Mesothelial cell of epicardium (in vitro differentiated cells): ENCODE data around the gene ANKRD29. TPM values are rescaled to one million over a fixed set of nuclear protein-coding genes. Genes with fewer than 3 reads are reported as not detected.

Experiments
- DNase-seq, 2 experiments: peaks; one replicate each; pipeline ENCODE4 v3.0.0; 2021; ENCODE audit warnings: low spot score in 2 of 2; ENCODE audit not compliant: unreplicated experiment in 2 of 2
- H3K27ac Mint-ChIP-seq: 2 replicates; pipeline ENCODE4 v1.8.0; 2021; ENCODE audit warnings: mixed read lengths
- H3K27me3 Mint-ChIP-seq: 2 replicates; pipeline ENCODE4 v1.8.0; 2021; ENCODE audit warnings: low read depth, mixed read lengths
- H3K36me3 Mint-ChIP-seq: 2 replicates; pipeline ENCODE4 v1.8.0; 2021; ENCODE audit warnings: mixed read lengths
- H3K4me1 Mint-ChIP-seq: 2 replicates; pipeline ENCODE4 v1.8.0; 2021; ENCODE audit warnings: mixed read lengths
- H3K4me3 Mint-ChIP-seq: 2 replicates; pipeline ENCODE4 v1.8.0; 2021; ENCODE audit warnings: mild to moderate bottlenecking, moderate library complexity, mixed read lengths
- H3K9me3 Mint-ChIP-seq: 2 replicates; pipeline ENCODE4 v1.8.0; 2021; ENCODE audit warnings: mixed read lengths
- CTCF ChIP-seq: fragments of 200-600 bp; sonication (generic); IDR thresholded peaks from one replicate; pipeline ENCODE4 v1.5.0; 2021; ENCODE audit warnings: antibody characterized with exemption; ENCODE audit not compliant: unreplicated experiment
- total RNA-seq: library from RNA; stranded (reverse); gene quantifications from 3 replicates; pipeline ENCODE4 v1.2.1, GENCODE V29; 2021

Gene ANKRD29
- total RNA-seq, 1 donor from 2014 or later = 2.3 TPM

- no peak for DNase-seq
- Mint-ChIP-seq H3K27me3 (peaks cover 16% of the 10 kb centered on the region), H3K9me3 (no peaks in the 10 kb centered on the region), H3K4me3 (no peak overlapping the region), H3K4me1 (peaks cover 6% of the 10 kb centered on the region), H3K27ac (no peak overlapping the region), H3K36me3 (no peaks in the 10 kb centered on the region)
- no peak for TF ChIP-seq CTCF
Measured at GRCh38 chr18:23701544-23702064, 38.9 kb upstream of the ANKRD29 start.

- Mint-ChIP-seq H3K27me3 (peaks cover 16% of the 10 kb centered on the region), H3K9me3 (no peaks in the 10 kb centered on the region), H3K27ac (no peak overlapping the region), H3K4me1 (peaks cover 6% of the 10 kb centered on the region), H3K36me3 (no peaks in the 10 kb centered on the region), H3K4me3 (no peak overlapping the region)
- no peak for TF ChIP-seq CTCF
- no peak for DNase-seq
Measured at GRCh38 chr18:23701017-23701416, 38.3 kb upstream of the ANKRD29 start.

GRCh38 chr18:23694637-23695430 lies 32.1 kb upstream of the ANKRD29 start:
- Mint-ChIP-seq H3K9me3 (no peaks in the 10 kb centered on the region), H3K27ac (no peak overlapping the region), H3K4me1 (peaks cover 11% of the 10 kb centered on the region), H3K36me3 (no peaks in the 10 kb centered on the region), H3K4me3 (no peak overlapping the region), H3K27me3 (peaks cover 26% of the 10 kb centered on the region)
- TF ChIP-seq CTCF = no peak
- no peak for DNase-seq

- DNase-seq = no peak
- Mint-ChIP-seq H3K9me3 (no peaks in the 10 kb centered on the region), H3K27ac (no peak overlapping the region), H3K4me3 (no peak overlapping the region), H3K27me3 (peaks cover 31% of the 10 kb centered on the region), H3K4me1 (peaks cover 9% of the 10 kb centered on the region), H3K36me3 (no peaks in the 10 kb centered on the region)
- no peak for TF ChIP-seq CTCF
Measured at GRCh38 chr18:23693846-23694245, 31.1 kb upstream of the ANKRD29 start.

- Mint-ChIP-seq H3K36me3 (no peaks in the 10 kb centered on the region), H3K4me1 (peaks cover 10% of the 10 kb centered on the region), H3K4me3 (peak overlapping the region; percentile 54), H3K9me3 (no peaks in the 10 kb centered on the region), H3K27me3 (peaks cover 58% of the 10 kb centered on the region), H3K27ac (no peak overlapping the region)
- TF ChIP-seq CTCF = no peak
- no peak for DNase-seq
Measured at GRCh38 chr18:23690505-23691068, 27.9 kb upstream of the ANKRD29 start.
